Activated effector memory CD4-positive, alpha-beta T cell treated with anti-CD3 and anti-CD28 coated beads, Interleukin-2, amount 50 U/mL, for 16 hours (primary cell): Measurements from ENCODE around the gene SIGLEC9.

Source experiments
- DNase-seq: peaks from one replicate; pipeline ENCODE4 v3.0.0-alpha.2; 2020

SIGLEC9 gene

GRCh38 chr19:51124729-51125128, at the start of gene SIGLEC9:
TSS of gene SIGLEC9 (plus strand) at chr19:51124906. CDS start at chr19:51124975, 69 bp downstream.
- DNase-seq: peak; percentile 56

- DNase-seq: peak; percentile 8
These were observed 48.7 kb upstream of the SIGLEC9 start for GRCh38 chr19:51075998-51076397.

GRCh38 chr19:51076631-51077213, 48.0 kb upstream of the SIGLEC9 start:
- DNase-seq: peak; percentile 53

- DNase-seq: no peak
These were observed 46.6 kb upstream of the SIGLEC9 start for GRCh38 chr19:51078104-51078503.

- no peak for DNase-seq
These were observed 46.0 kb upstream of the SIGLEC9 start for GRCh38 chr19:51078731-51079130.

- peak; percentile 25 for DNase-seq
These were observed 45.1 kb upstream of the SIGLEC9 start for GRCh38 chr19:51079481-51080110.

- DNase-seq: peak; percentile 25
These were observed 43.2 kb upstream of the SIGLEC9 start for GRCh38 chr19:51081476-51081875.

- DNase-seq: peak; percentile 42
These were observed 42.1 kb upstream of the SIGLEC9 start, which contains the start of gene KLK14 for GRCh38 chr19:51082611-51083010. TSS of gene KLK14 (minus strand) at chr19:51082887. CDS start at chr19:51082614, 273 bp downstream.

GRCh38 chr19:51083181-51083580, 41.5 kb upstream of the SIGLEC9 start:
- DNase-seq: peak; percentile 21

- DNase-seq: peak; percentile 34
These were observed 40.9 kb upstream of the SIGLEC9 start for GRCh38 chr19:51083783-51084182.

- peak; percentile 44 for DNase-seq
These were observed 40.2 kb upstream of the SIGLEC9 start for GRCh38 chr19:51084505-51084904.

GRCh38 chr19:51086153-51086850, 38.4 kb upstream of the SIGLEC9 start:
- peak; percentile 42 for DNase-seq

- no peak for DNase-seq
These were observed 34.9 kb upstream of the SIGLEC9 start for GRCh38 chr19:51089786-51090185.

GRCh38 chr19:51090471-51090870, 34.2 kb upstream of the SIGLEC9 start:
- DNase-seq: no peak

GRCh38 chr19:51091126-51091525, 33.6 kb upstream of the SIGLEC9 start:
- DNase-seq: no peak

GRCh38 chr19:51091895-51092873, 32.5 kb upstream of the SIGLEC9 start:
- DNase-seq: no peak

GRCh38 chr19:51093101-51093500, 31.6 kb upstream of the SIGLEC9 start:
- no peak for DNase-seq

- DNase-seq: no peak
These were observed 31.0 kb upstream of the SIGLEC9 start for GRCh38 chr19:51093510-51094345.

GRCh38 chr19:51094696-51095279, 29.9 kb upstream of the SIGLEC9 start:
- peak; percentile 75 for DNase-seq

- DNase-seq: no peak
These were observed 28.1 kb upstream of the SIGLEC9 start for GRCh38 chr19:51096473-51097165.
